HCEC 1CT (cell line): ENCODE data around the gene CHL1.

Source experiments
- DNase-seq: peaks from one replicate; pipeline ENCODE4 v3.0.0-alpha.2; 2017

The CHL1 gene

DNA sequence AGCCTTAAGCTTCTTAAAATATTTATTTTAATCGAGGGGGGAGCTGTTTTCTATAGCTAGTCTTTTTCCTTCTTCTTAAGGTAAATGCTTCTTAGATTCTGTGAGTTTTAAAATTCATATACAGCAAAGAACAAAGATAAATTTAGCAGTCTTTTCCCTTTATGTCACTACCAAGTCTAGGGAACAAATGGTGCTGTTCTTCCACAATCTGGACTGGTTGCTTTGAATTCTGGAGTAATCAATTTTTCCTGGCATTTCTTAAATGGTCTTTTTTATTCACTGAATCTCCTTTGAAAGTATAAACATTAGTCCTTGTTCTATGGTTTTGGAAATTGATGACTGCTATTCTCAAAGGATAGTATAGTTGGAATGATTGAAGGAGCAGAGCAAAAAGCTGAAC is 82.8 kb downstream of the CHL1 start:
- no peak for DNase-seq

DNA sequence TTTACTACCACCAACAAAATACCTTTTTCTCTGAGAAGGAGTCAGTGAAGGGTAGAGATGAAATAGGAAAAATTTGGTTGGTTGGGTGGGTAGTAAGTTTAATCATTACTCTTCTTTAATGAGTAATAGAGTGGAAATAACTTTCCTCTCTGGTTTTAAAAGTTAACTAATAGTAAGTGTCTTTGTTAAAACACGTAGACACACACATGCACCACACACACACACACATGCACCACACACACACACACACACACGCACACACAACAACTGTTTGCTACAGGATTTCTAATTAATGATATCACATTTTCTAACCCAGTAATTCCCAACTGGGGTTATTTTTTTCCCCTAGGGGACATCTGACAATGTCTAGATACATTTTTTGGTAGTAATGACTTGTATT is 84.1 kb downstream of the CHL1 start:
- no peak for DNase-seq

DNA sequence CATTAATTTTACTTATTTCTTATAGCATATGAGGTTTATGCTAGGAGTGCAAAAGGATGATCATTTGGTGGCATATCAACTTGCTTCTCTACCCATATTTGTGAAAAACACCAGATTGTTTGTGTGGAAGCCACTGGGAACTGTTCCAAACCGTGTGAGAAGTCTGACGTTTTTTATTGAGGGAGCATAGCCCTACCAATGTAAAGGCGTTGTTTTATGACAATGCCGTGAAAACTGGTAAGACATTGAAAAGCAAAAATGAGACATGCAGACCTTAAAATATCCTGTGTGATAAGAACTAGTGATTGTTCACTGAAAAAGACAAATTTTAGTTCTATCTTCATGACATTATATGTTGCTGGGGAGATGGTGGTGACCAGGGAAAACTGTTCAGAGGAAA is 87.8 kb downstream of the CHL1 start:
- DNase-seq = no peak

DNA sequence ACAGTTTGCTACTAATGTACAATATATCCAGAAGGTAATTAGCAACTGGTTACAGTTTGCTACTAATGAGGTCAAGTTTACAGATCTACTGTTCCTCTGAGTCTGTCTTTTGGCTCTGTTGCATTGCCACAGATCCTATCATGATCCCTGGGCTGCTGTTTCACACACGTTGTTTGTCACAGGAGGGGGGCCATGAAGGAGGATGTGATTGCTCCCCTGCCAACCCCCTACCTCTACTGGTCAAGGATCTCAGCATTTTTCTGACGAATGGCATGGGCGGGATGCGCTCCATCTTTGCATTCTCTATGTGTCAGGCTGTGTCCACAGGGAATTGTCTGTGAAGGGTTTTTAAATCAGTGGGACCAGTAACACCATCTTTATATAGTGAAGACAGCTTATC is 91.9 kb downstream of the CHL1 start:
- no peak for DNase-seq

DNA sequence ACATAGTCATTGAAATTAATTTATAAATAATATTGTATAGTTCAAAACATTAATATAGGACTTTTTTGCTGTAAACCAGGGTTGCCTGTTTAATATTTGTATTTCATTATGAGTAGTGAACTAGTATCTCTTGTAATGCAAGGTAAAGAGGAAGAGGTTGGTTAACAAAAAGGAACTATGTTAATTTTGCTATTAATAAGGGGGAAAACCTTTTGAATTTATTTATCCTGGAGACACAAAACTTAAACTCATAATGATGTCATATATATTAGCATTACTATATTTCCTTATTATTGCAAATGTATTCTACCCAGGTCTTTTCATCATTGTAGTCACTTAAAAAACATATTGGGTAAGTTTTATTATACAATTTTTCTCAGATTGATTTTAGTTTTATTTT is 94.5 kb downstream of the CHL1 start:
- DNase-seq = no peak

DNA sequence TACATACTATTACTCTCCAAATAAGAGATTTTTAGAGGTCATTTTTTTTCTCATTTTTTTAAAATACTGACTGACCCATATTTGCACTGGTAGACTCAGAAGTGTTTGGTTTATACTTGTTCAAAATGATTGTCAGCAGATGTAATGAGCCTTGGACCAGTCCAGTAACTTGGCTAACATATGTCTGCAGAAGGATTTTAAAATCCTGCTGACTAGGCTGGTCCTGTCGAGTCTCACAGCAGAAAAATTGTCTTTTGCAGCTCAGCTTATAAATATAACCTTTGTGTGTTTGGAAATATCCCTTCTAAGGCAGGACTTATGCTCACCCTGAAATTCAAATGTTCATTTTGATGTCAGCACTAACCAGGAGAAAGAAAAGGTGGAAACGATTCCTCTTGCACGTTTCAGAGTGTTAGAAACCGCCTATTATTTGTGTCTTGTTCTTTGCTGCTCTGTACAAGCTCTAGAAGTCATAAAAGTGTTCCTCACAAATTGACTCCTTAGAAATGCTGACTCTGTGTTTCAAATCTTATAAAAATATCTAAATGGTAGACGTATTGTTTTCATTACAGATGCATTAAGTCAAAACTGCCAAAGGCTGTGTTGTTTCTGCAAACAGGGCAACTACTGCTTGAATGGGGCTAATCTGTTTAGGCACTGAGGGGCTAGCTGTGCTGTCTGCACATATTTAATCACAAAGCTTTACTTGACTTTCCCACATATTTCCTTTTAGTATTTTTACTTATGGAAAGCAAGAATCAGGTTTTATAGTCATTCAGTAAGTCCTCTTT is 95.3 kb downstream of the CHL1 start:
- no peak for DNase-seq

DNA sequence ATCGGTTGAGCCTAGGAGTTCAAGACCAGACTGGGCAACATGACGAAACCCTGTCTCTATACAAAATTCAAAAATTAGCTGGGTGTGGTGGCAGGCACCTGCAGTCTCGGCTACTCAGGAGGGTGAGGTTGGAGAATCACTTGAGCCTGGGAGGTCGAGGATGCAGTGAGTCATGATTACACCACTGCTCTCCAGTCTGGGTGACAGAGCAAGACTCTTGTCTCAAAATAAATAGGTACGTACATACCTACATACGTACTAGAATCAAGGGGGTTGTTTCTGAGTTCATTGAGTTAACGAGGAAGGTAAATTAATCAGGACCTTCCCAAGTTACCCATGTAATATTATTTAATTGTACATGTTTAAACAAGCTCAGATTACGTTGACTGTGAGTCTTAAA is 97.5 kb downstream of the CHL1 start:
- DNase-seq = no peak

DNA sequence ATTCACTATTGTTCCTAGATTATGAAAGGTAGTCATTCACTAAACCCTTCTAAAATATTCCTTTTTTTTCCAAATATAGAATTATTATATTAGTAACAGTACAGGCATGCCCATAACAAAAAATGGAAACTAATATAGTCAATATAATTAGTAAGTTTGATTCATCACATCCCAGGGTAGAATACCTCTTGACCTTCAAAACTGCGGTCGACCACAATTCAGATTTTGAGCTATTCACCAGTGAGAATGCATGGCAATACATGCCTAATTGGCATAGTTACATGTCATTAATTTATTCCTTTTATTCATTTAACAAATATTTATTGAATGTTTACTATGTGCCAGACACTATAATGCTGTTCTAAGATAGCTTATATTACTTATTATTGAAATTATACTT is 98.0 kb downstream of the CHL1 start:
- no peak for DNase-seq

DNA sequence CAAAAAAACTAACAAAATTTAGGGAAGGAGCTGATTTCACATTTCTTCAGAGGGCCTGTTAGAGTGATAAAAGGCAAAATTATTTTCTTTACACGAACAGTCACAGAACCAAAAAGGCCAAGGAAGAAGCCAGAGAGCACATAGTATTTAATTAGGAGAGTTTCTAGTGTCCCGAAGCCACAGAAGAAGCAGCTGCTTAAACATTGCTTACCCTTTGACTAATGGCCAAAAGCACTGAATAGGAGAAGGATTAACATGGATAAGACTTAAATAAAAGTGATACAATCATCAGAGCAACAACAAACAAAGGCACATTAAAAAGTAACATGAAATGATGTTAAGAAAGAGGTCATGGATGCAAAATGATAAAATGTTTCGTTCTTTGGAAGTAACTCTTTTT is 98.6 kb downstream of the CHL1 start:
- no peak for DNase-seq

DNA sequence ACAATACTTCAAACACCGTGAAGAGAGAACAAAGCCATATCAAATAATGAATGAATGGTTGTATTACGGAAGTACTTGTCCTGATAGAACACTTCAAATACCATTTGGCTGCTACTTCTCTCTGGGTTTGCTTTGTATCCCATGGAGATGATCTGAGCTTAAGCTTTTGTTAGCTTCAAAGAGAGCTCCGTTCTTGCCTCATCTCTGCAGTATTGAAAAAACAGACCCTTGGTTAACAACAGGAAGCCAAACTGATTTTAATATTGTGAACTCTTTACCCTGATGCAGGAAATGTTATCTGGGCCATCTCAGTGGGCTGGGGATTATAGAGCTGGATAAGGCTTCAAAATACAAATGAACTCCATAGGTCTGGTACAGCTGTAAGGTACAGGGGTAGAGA is 101.0 kb downstream of the CHL1 start:
- DNase-seq = no peak

DNA sequence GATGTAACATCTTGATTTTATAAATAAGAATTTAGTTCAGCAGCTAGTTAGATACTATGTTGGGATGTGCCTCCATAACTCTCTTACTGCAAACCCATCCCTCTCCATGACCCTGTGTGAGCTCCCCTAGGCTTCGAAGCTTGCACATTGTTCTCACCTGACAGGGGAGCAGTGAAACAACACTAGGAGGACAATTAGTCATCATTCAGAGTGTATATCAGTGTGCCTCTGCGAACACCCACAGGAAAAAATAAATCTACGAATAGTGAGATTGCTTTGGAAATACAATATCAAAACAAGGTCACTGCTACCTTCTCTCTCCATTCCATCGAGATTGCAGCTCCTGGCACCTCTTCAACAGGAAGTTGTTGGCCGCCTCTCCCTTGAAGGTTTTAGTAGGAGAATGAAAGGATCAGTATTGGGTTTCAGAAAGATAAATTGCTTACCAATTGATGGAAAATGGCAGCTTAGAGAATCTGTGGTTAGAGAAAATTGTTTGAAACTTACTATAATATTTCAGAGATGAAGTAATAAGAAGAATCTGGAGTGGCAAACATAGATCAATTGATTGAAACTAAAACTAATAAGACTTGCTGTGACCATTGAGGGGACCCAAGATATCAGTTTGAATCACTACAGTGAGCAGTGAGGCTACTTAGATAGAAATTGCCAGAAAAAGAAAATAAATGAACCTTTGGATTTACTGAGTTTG is 103.2 kb downstream of the CHL1 start:
- no peak for DNase-seq

DNA sequence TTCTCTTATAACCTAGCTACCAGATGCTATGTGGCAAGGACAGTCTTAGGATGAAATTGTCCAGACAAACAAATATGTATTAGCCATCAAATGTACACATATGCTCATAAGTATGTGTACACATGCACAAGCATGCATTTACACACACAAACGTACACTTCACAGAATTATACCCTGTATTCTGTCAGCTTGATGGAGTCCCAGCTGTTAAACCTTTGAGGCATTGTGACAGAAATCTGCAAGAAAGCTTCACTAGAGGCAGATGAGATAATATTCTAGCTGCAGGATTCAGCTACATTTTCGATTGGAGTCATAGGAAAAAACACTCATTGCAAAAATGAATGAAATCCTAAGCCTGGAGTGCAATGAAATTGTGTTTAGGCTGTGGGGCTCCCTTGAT is 110.6 kb downstream of the CHL1 start:
- DNase-seq = no peak

DNA sequence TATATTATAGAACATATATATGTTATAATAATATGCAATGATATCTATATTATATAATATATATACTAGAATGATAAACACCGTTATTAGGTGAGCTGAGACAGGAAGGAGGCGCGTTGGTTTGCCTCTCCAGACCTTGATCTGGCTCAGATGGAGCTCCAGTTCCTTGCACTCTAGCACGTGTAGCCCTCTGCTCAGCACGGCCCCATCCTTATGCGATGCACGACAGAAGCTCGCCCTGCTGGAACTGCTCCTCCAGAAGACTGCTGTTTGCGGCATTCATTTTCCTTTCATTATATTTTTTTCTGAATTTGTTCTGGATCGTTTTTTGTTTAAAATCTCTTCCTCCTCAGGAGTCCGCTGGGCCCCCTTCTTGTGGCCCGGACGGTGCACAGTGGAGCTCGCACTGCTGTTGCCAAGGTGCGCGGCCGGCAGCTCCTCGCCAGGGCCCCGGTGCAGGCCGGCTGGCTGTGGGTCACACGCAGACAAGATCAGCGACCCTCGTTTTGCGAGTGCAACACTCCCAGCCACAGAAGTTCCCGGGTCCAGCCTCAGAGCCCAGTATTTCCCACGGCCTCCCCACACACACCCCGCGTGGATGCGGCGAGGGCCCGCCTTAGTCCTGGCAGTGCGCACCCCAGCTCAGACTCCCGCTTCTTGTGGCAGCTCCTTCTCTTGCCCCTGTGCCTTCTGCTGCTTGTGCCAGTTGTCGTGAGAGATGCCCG is 112.2 kb downstream of the CHL1 start:
- no peak for DNase-seq

DNA sequence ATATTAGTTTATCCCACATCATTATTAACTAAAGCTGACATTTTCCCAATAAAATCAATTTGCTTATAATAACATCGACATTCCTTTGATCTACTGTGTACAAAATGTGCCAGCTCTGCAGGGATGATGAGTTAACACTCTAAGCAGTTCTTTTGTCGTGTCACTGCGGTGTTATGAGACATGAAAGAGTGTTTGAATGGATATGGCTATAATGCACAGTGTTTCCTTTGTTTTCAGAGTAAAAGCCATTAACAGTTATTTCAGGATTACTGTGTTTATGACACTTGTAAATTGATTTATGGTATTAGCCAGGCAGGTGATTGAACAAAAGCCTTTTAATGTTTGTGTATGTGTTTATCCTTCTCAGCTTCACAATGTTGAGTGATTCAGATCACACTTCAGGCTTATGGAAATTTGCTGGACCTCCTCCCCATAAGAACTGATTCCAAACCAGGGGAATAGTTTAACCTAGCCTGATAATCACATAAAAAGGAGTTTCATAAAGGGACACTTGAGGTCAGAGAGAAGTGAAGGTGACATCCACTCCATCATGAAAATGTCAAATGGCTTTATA is 115.7 kb downstream of the CHL1 start:
- no peak for DNase-seq

DNA sequence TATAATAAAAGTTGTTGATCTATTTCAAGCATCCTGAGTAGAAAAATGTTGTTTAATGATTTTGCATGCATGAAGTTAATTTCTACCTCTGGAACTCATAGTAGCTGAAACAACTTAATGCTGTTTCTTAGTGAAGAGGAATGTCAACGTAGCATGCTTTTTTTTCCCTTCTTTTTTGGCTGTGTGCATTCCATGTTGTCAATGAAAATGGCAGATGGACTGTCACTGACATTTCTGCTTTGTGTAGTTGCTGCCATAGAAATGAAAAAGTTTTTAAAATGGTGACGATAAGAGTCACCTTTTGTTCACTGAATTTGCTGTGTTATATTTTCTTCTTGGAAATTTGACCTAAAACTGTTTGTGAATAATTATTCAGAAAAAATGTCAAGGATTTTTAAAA is 116.3 kb downstream of the CHL1 start:
- no peak for DNase-seq

DNA sequence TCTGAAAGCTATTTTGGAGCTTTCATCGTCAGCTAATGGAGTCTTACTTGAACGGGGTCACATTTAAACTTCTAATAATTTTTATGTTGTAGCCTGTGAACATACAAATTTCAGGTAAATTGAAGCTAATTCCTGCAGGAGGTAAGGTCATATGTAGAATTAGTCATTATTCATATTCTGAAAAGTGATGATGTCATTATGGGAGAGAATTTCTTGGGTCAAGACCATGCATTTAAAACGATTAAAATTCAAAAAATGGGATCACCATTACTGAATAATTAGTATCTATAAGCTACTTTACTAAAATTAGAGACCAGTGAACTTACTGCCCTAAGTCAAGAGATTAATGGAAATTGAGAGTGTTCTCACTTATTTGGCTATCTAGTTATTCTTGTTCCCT is 120.4 kb downstream of the CHL1 start:
- no peak for DNase-seq

DNA sequence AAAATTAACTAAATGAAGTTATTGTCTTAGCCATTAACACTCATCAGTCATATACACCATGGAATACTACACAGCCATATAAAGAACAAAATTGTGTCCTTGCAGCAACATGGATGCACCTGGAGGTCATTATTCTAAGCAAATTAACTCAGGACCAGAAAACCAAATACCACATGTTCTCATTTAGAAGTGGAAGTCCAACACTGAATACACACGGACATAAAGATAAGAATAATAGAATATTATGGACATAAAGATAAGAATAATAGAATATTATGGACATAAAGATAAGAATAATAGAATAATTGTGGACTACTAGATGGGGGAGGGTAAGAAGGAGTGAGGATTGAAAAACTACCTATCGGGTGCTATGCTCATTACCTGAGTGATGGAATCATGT is 122.3 kb downstream of the CHL1 start:
- no peak for DNase-seq

DNA sequence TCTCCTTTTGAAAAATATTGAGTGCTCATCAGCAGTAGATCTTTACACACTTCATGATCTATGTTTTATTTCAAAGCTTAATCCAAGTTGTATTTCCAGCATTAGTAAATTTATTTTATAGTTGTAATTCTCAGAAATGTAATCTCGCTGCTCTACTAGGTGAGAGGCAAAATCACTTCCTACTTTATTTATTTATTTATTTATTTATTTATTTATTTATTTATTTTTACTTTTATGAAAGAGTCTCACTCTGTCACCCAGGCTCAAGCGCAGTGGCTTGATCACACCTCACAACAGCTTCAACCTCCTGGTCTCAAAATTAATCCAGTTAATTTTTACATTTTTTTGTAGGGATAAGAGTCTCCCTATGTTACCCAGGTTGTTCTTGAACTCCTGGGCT is 127.9 kb downstream of the CHL1 start:
- DNase-seq = no peak

DNA sequence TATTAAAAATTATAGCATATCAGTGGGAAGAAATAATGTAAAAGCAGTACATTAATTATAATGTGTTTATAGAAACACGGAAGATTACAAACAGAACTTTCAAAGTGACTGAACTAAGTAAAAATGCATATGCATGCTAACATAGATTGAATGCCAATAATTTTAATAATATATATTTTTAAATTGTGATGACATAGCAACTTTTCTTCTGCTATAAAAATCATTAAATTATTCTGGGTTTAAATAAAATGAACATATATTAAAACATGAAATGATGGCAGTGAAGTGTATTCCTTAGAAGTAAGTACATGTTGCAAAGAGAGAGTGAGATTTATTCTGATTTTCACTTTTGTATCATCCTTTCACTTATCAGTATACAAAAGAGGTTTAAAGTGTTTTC is 128.9 kb downstream of the CHL1 start:
- no peak for DNase-seq

DNA sequence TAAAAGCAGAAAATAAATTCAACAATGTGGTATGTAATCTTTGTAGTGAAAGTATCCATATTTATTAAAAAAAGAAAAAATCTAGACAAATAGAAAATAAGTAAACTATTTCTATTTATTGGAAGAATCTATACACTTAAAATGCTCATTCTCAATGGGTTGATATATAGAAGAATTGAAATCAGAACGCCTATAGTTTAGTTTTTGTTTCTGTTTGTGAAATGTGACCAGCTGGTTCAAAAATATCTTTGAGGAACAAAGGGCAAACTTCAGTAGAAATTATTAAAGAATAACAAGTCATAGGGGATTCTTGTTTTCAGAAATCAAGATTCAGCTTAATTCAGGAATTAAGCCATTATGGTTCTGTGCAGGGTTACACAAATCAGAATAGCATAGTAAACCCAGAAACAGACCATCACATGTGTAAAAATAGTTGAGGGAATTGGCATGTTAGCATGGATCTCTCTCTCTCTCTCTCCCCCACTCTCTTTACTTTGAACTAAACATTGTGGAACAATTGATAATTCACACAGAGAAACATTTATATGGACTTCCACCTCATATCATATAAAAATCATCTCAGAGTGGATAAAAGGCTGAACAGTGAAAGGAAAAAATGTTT is 134.0 kb downstream of the CHL1 start:
- DNase-seq = no peak

DNA sequence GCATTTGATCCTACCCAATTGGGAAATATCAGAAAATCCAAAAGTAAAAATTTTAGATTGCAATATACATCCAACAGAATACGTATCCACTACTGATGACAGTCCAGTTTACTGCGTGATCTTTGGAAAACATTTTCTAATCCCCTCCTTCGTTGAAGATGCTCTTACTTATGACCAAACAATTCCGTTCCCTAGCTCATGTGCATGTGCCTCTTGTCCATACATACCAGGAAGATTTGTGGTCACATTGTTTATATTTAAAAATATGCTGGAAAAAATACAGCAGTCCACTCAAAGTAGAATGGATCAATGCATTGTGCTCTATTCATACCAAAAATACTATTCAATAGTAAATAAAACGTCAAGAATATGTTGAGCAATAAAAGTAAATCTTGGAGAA is 135.3 kb downstream of the CHL1 start:
- peak; percentile 68 for DNase-seq

DNA sequence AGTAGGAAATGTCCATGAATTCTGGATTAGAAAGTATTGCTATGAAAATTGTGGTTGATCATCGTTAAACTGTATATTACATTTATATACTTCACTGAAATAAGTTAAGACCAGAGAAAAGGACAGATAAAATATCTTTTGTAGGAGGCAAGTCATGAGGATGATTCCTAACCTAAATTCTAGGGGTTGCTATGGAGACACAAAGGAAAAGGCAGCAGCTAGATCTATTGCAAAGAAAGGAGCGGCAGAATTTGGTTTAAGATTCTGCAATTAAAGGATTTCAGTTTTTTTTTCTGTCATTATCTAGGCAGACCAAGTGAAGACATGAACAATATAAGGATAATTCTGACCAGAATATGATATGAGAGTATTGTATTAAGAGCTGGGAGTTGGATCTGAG is 136.1 kb downstream of the CHL1 start:
- DNase-seq = no peak

DNA sequence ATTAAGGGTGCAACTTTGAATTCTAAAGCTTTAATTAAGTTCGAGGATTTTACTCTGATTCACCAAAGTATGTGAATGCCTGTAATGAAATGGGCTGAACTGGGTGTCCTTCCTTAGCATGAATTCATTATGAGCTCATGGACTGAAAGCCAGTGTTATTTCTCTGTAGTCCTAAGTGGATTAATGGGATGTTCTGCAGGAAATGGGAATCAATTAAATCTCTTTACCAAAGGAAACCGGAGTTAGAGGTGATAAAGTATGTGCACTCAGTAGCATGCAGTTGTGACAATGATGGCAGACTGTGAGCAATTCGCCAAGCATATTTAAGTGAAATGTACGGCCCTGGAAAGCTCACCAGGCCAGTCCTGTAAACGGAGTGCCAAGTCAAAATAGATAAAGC is 138.7 kb downstream of the CHL1 start:
- no peak for DNase-seq
